Thyroid gland (tissue), 4 donors: Measurements from ENCODE around the gene OSBPL8. TPM values are rescaled to one million over a fixed set of nuclear protein-coding genes. Genes with fewer than 3 reads are reported as not detected.

Experiments used
- DNase-seq, 2 donors: peaks; one replicate each; pipeline ENCODE4 v3.0.0-alpha.2; 2019
- H3K27ac ChIP-seq, 3 donors: fragments of 200-600 bp; sonication (generic); 1 replicate in 2 of 3; 2 replicates in 1 of 3; pipeline ENCODE4 v1.5.1; 2016 to 2019; ENCODE audit warnings: mild to moderate bottlenecking in 1 of 3, moderate library complexity in 1 of 3
- H3K27me3 ChIP-seq: fragments of 200-600 bp; sonication (generic); one replicate; pipeline ENCODE4 v1.5.1; 2019
- H3K36me3 ChIP-seq, 2 donors: fragments of 200-600 bp; sonication (generic); one replicate each; pipeline ENCODE4 v1.5.1; 2016 to 2019
- H3K4me1 ChIP-seq, 2 donors: fragments of 200-600 bp; sonication (generic); one replicate each; pipeline ENCODE4 v1.5.1; 2017 to 2019
- H3K4me3 ChIP-seq, 3 donors: fragments of 200-600 bp; sonication (generic); replicated peaks in 1 of 3; 1 replicate in 2 of 3; 2 replicates in 1 of 3; pipeline ENCODE4 v1.5.1; 2016; ENCODE audit warnings: mild to moderate bottlenecking in 1 of 3
- H3K9me3 ChIP-seq: fragments of 200-600 bp; sonication (generic); one replicate; pipeline ENCODE4 v1.5.1; 2017
- CTCF ChIP-seq, 6 experiments: fragments of 200-600 bp in 3 of 6; fragments of 450-650 bp in 3 of 6; sonication (generic) in 3 of 6; IDR thresholded peaks; one replicate each; pipeline ENCODE4 v1.5.1; 2016 to 2019; ENCODE audit warnings: antibody characterized with exemption in 6 of 6, mild to moderate bottlenecking in 2 of 6, inconsistent platforms in 1 of 6, moderate library complexity in 1 of 6
- POLR2A ChIP-seq, 2 donors: fragments of 450-650 bp; IDR thresholded peaks; one replicate each; pipeline ENCODE4 v1.6.1; 2017; ENCODE audit warnings: antibody characterized with exemption in 2 of 2, mild to moderate bottlenecking in 2 of 2, moderate library complexity in 1 of 2
- WGBS, 2 donors: methylation state at CpG; one replicate each; pipeline ENCODE4 v1.1.5; 2017; 5-methylcytosine and 5-hydroxymethylcytosine counted together
- intact Hi-C: fragments of 100-400 bp; cut with DNase I; formaldehyde crosslinking; loops from one replicate; pipeline ENCODE4 v1.15.1; 2023
- total RNA-seq, 4 donors: library from RNA; depleted of rRNA; stranded (reverse); fragments of >200 nt; gene quantifications; one replicate each; pipeline ENCODE4 v1.2.3, GENCODE V29; 2016

OSBPL8 gene
- total RNA-seq, 4 donors from 2014 or later: 69.8 to 112 (median 77.6) TPM

GRCh38 chr12:76316468-76316867 lies 243.1 kb downstream of the OSBPL8 start:
- Histone ChIP-seq H3K27ac (no peak overlapping the region), H3K36me3 (no peaks in the 10 kb centered on the region), H3K4me1 (no peaks in the 10 kb centered on the region), H3K9me3 (no peaks in the 10 kb centered on the region), H3K4me3 (no peak overlapping the region), H3K27me3 (no peaks in the 10 kb centered on the region)
- TF ChIP-seq CTCF (IDR thresholded peaks at IDR 0.05) (no peak), POLR2A (IDR thresholded peaks at IDR 0.05) (no peak)
- DNase-seq: no peak
- WGBS, 2 donors: 86 to 92% methylated on average over 7 of the region's 7 CpGs
- intact Hi-C loops: no loop called here

- TF ChIP-seq CTCF (IDR thresholded peaks at IDR 0.05): no peak
- TF ChIP-seq POLR2A (IDR thresholded peaks at IDR 0.05): no peak
Observed at GRCh38 chr12:76313299-76313698, 246.3 kb downstream of the OSBPL8 start.

GRCh38 chr12:76312315-76312714 lies 247.3 kb downstream of the OSBPL8 start:
- intact Hi-C loops: no loop called here
- H3K36me3 ChIP-seq: no peaks in the 10 kb centered on the region
- WGBS, 2 donors: 37 to 46% methylated on average over 7 of the region's 7 CpGs
- H3K27me3 ChIP-seq: no peaks in the 10 kb centered on the region
- no peak overlapping the region for H3K4me3 ChIP-seq
- TF ChIP-seq POLR2A (IDR thresholded peaks at IDR 0.05): no peak
- no peak for TF ChIP-seq CTCF (IDR thresholded peaks at IDR 0.05)
- no peaks in the 10 kb centered on the region for H3K4me1 ChIP-seq
- H3K9me3 ChIP-seq: no peaks in the 10 kb centered on the region
- DNase-seq: no peak
- no peak overlapping the region for H3K27ac ChIP-seq

More at GRCh38 chr12:76313299-76313698, 246.3 kb downstream of the OSBPL8 start:
- WGBS, 2 donors: 74 to 79% methylated on average over 9 of the region's 9 CpGs
- Histone ChIP-seq H3K9me3 (no peaks in the 10 kb centered on the region), H3K27ac (no peak overlapping the region), H3K27me3 (no peaks in the 10 kb centered on the region), H3K4me3 (no peak overlapping the region), H3K36me3 (no peaks in the 10 kb centered on the region), H3K4me1 (no peaks in the 10 kb centered on the region)
- no peak for DNase-seq
- intact Hi-C loops: no loop called here

GRCh38 chr12:76311796-76312195 lies 247.8 kb downstream of the OSBPL8 start:
- TF ChIP-seq POLR2A (IDR thresholded peaks at IDR 0.05) (no peak), CTCF (IDR thresholded peaks at IDR 0.05) (no peak)
- no peaks in the 10 kb centered on the region for H3K27me3 ChIP-seq
- H3K9me3 ChIP-seq: no peaks in the 10 kb centered on the region
- H3K4me1 ChIP-seq: no peaks in the 10 kb centered on the region
- intact Hi-C loops: no loop called here
- DNase-seq: no peak
- no peaks in the 10 kb centered on the region for H3K36me3 ChIP-seq
- H3K4me3 ChIP-seq: no peak overlapping the region
- no peak overlapping the region for H3K27ac ChIP-seq
- 92 to 93% methylated on average over 3 of the region's 3 CpGs for WGBS, 2 donors

- Histone ChIP-seq H3K27ac (no peak overlapping the region), H3K27me3 (no peaks in the 10 kb centered on the region), H3K9me3 (no peaks in the 10 kb centered on the region), H3K36me3 (no peaks in the 10 kb centered on the region), H3K4me3 (no peak overlapping the region), H3K4me1 (no peaks in the 10 kb centered on the region)
- intact Hi-C loops: no loop called here
- no peak for DNase-seq
- TF ChIP-seq POLR2A (IDR thresholded peaks at IDR 0.05) (no peak), CTCF (IDR thresholded peaks at IDR 0.05) (no peak)
Observed at GRCh38 chr12:76310110-76310509, 249.5 kb downstream of the OSBPL8 start.
